Occipital lobe (tissue), 2 donors: ENCODE results near the gene MYO15A. TPM values are rescaled to one million over a fixed set of nuclear protein-coding genes. Genes with fewer than 3 reads are reported as not detected.

Experiments used
- DNase-seq: peaks from one replicate; lab custom pipeline; 2025; lab: John Stamatoyannopoulos, UW
- total RNA-seq: library from RNA; depleted of rRNA; stranded (reverse); fragments of >200 nt; gene quantifications from one replicate; pipeline ENCODE4 v1.2.3, GENCODE V29; 2014

The MYO15A gene
- total RNA-seq, 1 donor from 2014 or later, result 2.0 TPM

- DNase-seq, result no peak
These were observed 16.0 kb downstream of the MYO15A start for GRCh38 chr17:18124345-18125126.

DNA sequence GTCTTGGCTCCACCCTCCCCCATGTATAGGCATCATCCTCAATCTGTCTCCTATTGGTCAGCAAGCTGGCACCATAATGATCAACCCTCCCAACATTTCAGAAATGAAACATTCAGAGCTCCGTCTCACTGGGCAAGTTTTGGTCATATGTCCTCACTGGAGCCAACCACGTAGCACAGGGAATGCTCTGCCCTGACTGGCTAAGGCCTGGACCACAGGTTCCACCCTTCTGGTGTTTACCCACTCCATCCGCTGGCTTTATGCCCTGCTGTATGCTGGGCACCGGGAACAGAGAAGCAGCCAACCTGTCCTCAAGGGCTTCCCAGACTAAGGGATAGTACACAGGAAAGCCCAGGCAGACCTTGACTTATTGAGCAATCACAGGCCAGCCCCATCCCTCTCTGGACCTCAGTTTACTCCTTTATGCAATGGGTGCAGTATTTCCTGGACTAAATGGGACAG lies 20.5 kb downstream of the MYO15A start:
- DNase-seq, result peak; percentile 49

- DNase-seq, result no peak
These were observed 24.2 kb downstream of the MYO15A start for GRCh38 chr17:18132711-18133110.

DNA sequence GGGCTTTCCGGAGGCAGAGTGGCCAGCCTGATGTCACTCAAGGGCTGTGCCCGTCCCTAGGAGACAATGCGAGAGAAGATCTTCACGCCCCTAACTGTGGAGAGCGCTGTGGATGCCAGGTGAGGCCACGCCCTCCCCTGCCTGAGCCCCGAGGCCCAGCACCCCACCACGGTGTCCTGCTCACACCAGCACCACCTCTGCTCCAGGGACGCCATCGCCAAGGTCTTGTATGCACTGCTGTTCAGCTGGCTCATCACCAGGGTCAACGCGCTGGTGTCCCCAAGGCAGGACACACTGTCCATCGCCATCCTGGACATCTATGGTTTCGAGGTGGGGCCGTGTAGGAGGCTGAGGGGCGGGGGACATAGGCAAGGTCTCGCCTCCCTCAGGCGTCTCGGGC lies 27.8 kb downstream of the MYO15A start:
- DNase-seq, result no peak

DNA sequence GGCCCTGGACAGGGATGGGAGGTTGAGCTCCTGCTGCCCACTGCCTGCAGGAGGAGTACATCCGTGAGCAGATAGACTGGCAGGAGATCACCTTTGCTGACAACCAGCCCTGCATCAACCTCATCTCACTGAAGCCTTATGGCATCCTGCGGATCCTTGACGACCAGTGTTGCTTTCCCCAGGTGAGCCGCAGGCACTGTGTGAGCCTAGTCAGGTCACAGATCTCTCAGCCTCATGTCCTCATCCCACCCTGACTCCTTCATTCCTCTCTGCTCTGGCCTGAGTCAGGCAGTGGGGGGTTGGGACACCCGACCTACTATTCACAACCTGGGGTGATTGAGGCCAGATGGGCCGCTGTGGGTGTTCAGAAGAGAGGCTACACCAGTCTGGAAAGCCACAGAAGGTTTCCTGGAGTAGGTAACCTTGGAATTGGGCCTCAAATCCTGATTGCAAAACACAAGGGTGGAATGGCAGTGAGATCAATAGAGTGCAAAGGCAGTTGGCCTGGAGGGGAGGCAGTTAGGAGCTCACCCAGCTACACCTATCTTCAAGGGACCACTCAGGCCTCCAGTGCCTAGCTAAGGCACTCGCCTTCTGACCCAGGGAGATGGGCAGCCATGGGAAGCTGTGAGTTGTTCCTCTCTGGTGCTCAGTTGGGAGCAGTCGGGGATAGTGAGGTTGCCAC lies 29.7 kb downstream of the MYO15A start:
- no peak for DNase-seq

GRCh38 chr17:18139092-18139491 lies 30.5 kb downstream of the MYO15A start:
- no peak for DNase-seq

DNA sequence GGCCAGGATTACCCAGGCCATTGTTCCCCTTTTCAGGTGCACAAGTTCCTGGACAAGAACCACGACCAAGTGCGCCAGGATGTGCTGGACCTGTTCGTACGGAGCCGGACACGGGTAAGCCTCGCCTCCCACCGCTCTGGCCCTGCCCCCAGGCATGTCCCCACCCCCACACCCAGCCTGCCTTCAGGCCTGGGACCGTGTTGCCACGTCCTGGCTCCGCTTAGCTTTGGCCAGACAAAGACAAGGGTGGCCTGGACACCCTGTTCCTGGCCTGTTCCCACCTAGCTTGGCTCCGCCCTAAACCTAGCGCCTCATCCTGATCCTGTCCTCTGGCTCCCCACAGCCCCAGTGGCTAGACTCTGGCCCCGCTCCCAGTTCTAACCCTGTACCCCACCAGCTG lies 30.9 kb downstream of the MYO15A start:
- DNase-seq, result no peak

DNA sequence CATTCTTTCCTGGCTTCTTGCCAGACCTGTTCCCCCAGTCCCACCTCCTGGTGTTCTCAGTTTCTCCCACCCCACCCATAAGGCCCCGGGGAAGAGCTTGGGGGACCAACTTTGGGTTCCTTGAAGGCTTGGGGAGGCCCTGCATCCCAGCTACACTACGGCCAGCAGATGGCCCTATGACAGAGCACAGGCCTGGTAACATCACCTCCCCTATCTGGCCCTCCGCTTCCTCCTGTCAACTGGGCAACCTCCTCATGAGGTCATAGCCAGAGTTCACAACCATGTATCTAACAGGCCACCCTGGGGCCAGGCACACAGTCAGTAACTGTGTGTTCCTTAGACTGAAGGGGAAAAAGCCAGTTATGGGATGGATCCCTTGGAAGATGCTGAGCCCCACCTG lies 31.4 kb downstream of the MYO15A start:
- no peak for DNase-seq

DNA sequence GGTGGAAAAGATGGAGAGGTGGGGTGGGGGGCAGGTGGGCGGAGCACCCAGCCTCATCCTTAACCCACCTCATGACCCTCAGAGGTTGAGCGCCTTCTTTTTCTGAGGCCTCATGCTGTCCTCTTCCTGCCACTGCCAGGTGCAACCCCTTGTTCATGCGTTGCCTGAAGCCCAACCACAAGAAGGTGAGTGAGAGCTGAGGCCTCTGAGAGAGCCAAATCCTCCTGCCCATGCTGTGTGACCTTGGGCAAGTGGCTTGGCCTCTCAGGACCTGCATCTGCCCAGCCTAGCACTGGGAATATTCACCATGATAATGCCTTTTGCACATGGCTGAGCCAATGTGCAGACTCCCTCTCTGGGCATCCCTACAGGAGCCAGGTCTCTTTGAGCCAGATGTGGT lies 32.1 kb downstream of the MYO15A start:
- DNase-seq, result no peak

DNA sequence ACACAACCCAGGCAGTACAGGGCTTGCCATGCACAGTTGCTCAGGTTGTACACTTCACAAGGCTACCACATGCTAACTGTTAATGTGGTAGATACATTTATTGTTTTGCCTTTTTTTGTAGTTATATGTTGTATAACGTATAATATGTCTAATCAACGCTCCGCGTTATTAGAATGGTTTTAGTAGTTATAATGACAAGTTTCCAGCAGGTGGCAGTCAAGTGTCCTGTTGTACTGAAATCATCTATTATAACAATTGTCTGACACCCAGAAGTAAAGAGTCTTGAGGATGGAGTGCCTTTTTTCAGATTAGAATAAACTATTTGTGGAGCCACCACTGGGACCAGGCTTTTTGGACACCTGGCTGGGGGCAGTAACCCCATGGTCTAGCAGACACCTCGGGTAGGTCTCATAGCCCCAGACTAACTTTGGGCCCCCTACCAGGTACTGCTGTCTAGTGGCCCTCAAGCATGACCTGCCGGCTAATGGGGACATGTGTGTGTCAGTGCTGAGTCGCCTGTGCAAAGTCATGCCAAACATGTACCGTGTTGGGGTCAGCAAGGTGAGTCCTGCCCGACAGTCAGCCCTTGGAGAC lies 32.8 kb downstream of the MYO15A start:
- no peak for DNase-seq

- no peak for DNase-seq
These were observed 33.9 kb downstream of the MYO15A start for GRCh38 chr17:18142417-18142816.

GRCh38 chr17:18143044-18143936 lies 34.7 kb downstream of the MYO15A start:
- DNase-seq, result no peak

- no peak for DNase-seq
These were observed 35.7 kb downstream of the MYO15A start for GRCh38 chr17:18144261-18144660.

DNA sequence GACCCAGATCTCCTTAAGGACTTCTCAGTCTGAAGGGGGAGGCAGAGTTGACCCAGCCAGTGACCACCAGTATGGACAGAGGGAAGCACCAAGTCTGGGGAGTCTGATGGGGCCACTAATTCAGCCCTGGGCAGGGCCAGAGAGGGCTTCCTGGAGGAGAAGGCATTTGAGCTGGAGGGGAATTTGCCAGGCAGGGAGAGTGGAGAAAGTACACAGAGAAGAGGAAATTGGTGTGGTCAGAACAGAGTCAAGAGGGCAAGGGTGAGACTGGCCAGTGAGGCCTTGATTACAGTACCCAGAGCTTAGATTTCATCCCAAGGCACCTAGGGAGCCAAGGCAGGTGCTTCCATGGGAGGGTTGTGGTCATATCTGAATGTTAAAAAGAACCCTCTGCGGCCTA lies 36.3 kb downstream of the MYO15A start:
- DNase-seq, result no peak

- DNase-seq, result no peak
These were observed 37.3 kb downstream of the MYO15A start for GRCh38 chr17:18145811-18146210.

- no peak for DNase-seq
These were observed 37.7 kb downstream of the MYO15A start for GRCh38 chr17:18146259-18146658.

GRCh38 chr17:18146980-18147379 lies 38.4 kb downstream of the MYO15A start:
- DNase-seq, result no peak

- DNase-seq, result no peak
These were observed 40.0 kb downstream of the MYO15A start for GRCh38 chr17:18148586-18148985.

GRCh38 chr17:18151290-18151689 lies 42.7 kb downstream of the MYO15A start:
- no peak for DNase-seq

DNA sequence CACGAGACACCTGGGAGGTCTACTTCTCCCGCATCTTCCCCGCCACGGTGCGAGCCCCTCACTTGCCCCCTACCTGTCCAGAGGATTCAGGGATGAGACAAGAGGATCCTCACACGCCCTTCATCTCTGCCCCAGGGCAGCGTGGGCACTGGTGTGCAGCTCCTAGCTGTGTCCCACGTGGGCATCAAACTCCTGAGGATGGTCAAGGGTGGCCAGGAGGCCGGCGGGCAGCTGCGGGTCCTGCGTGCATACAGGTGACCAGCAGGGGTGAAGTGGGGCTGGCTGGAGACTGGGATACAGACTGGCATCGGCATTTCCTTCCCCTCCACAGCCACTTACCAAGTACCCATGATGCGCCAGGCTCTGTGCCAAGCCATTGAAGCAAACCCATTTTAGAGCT lies 46.6 kb downstream of the MYO15A start:
- no peak for DNase-seq

GRCh38 chr17:18156171-18156975 lies 47.8 kb downstream of the MYO15A start:
- DNase-seq, result no peak
